NCI-H2029 treated with DMSO at 0.1 percent for 48 hours (cell line): ENCODE results near the gene PPP3R1.
A peak's percentile ranks its signal among the peaks of the same experiment; 100 is the strongest.

Experiments
- DNase-seq: peaks from one replicate; lab custom pipeline; 2025; lab: John Stamatoyannopoulos, UW

PPP3R1 gene

GRCh38 chr2:68252400-68253218 lies at the start of gene PPP3R1:
TSS of gene PPP3R1 (minus strand) at chr2:68252532. CDS start at chr2:68252127, 405 bp downstream.
- peak; percentile 68 for DNase-seq

- no peak for DNase-seq
These were observed 43.2 kb upstream of the PPP3R1 start for GRCh38 chr2:68295516-68295915.

GRCh38 chr2:68294913-68295312 lies 42.6 kb upstream of the PPP3R1 start:
- no peak for DNase-seq

GRCh38 chr2:68294187-68294586 lies 41.9 kb upstream of the PPP3R1 start:
- DNase-seq = no peak

- DNase-seq = no peak
These were observed 41.4 kb upstream of the PPP3R1 start for GRCh38 chr2:68293755-68294154.

- DNase-seq = no peak
These were observed 40.7 kb upstream of the PPP3R1 start for GRCh38 chr2:68293024-68293423.

- DNase-seq = peak; percentile 38
These were observed 39.9 kb upstream of the PPP3R1 start for GRCh38 chr2:68292108-68292710.

GRCh38 chr2:68291314-68291713 lies 39.0 kb upstream of the PPP3R1 start:
- DNase-seq = no peak

GRCh38 chr2:68290901-68291300 lies 38.6 kb upstream of the PPP3R1 start:
- no peak for DNase-seq

- no peak for DNase-seq
These were observed 35.5 kb upstream of the PPP3R1 start for GRCh38 chr2:68287580-68288441.

- no peak for DNase-seq
These were observed 32.6 kb upstream of the PPP3R1 start for GRCh38 chr2:68284896-68285295.

- no peak for DNase-seq
These were observed 31.1 kb upstream of the PPP3R1 start for GRCh38 chr2:68283419-68283812.

GRCh38 chr2:68282811-68283418 lies 30.6 kb upstream of the PPP3R1 start:
- peak; percentile 36 for DNase-seq

GRCh38 chr2:68280796-68281195 lies 28.5 kb upstream of the PPP3R1 start:
- DNase-seq = no peak

- no peak for DNase-seq
These were observed 28.0 kb upstream of the PPP3R1 start for GRCh38 chr2:68280348-68280747.

GRCh38 chr2:68279691-68280090 lies 27.4 kb upstream of the PPP3R1 start:
- peak; percentile 46 for DNase-seq

- DNase-seq = no peak
These were observed 25.8 kb upstream of the PPP3R1 start for GRCh38 chr2:68278169-68278568.

GRCh38 chr2:68274022-68274421 lies 21.7 kb upstream of the PPP3R1 start:
- DNase-seq = no peak

GRCh38 chr2:68272246-68272994 lies 20.1 kb upstream of the PPP3R1 start:
- DNase-seq = no peak

GRCh38 chr2:68266655-68267054 lies 14.3 kb upstream of the PPP3R1 start:
- DNase-seq = no peak

- DNase-seq = no peak
These were observed 11.3 kb upstream of the PPP3R1 start for GRCh38 chr2:68263632-68264031.
